ENCODE data around the gene EEIG2.
A peak's percentile ranks its signal among the peaks of the same experiment; 100 is the strongest.

The EEIG2 gene

GRCh38 chr1:108585313-108585712, 25.4 kb downstream of the EEIG2 start:
- Histone ChIP-seq H4K8ac (ENCODE audit: low read length) (no peak overlapping the region), H2BK15ac (ENCODE audit: low read depth, poor library complexity, severe bottlenecking) (no peak overlapping the region), H3K9me3 (ENCODE audit: control insufficient read depth, low read length) (peaks cover 12% of the 10 kb centered on the region), H3K4me1 (ENCODE audit: control insufficient read depth, insufficient read depth, low read depth, low read length) (no peaks in the 10 kb centered on the region), H2AFZ (ENCODE audit: low read depth, low read length) (no peak overlapping the region), H4K91ac (ENCODE audit: low read length) (no peak overlapping the region), H3K79me1 (replicated peaks; ENCODE audit: low read length, poor library complexity, severe bottlenecking) (peaks cover 10% of the 10 kb centered on the region), H3K18ac (ENCODE audit: low read depth in 1 of 2, low read length in 2 of 2) (no peak overlapping the region), H2BK120ac (ENCODE audit: low read depth, low read length) (no peak overlapping the region), H3K4me3 (ENCODE audit: insufficient read depth in 1 of 2, low read depth in 1 of 2, low read length in 2 of 2) (no peak overlapping the region), H3K23ac (ENCODE audit: low read length in 2 of 2) (no peak overlapping the region), H3K9ac (ENCODE audit: low read length) (no peak overlapping the region), H3K27ac (ENCODE audit: low read length, poor library complexity, severe bottlenecking) (no peak overlapping the region), H2BK5ac (ENCODE audit: low read depth, low read length, poor library complexity, severe bottlenecking) (no peak overlapping the region), H3K36me3 (ENCODE audit: control insufficient read depth in 1 of 2, insufficient read depth in 2 of 2, low read depth in 1 of 2, low read length in 2 of 2) (no peaks in the 10 kb centered on the region), H3K4ac (ENCODE audit: low read depth in 1 of 2, low read length in 2 of 2) (no peak overlapping the region), H2AK5ac (ENCODE audit: low read length, severe bottlenecking) (no peak overlapping the region), H3K4me2 (ENCODE audit: low read length, poor library complexity, severe bottlenecking) (no peak overlapping the region), H2BK12ac (ENCODE audit: low read length in 2 of 2) (no peak overlapping the region), H3K14ac (ENCODE audit: low read length in 2 of 2) (no peak overlapping the region), H3K27me3 (ENCODE audit: control insufficient read depth in 1 of 2, insufficient read depth in 1 of 2, low read length in 2 of 2) (no peaks in the 10 kb centered on the region)
- WGBS: no CpG with 5 or more reads among the region's 1 CpG
- DNase-seq: no peak

- H3K4ac ChIP-seq (ENCODE audit: low read depth in 1 of 2, low read length in 2 of 2): peak overlapping the region in 1 of 2 experiments; percentile 88
- H3K27me3 ChIP-seq (ENCODE audit: control insufficient read depth in 1 of 2, insufficient read depth in 1 of 2, low read length in 2 of 2): no peaks in the 10 kb centered on the region
- H3K9ac ChIP-seq (ENCODE audit: low read length): peak overlapping the region; percentile 88
- H3K18ac ChIP-seq (ENCODE audit: low read depth in 1 of 2, low read length in 2 of 2): peak overlapping the region in 1 of 2 experiments; percentile 82
- H3K79me1 ChIP-seq (replicated peaks; ENCODE audit: low read length, poor library complexity, severe bottlenecking): peaks cover 16% of the 10 kb centered on the region
- H4K8ac ChIP-seq (ENCODE audit: low read length): no peak overlapping the region
- no peak overlapping the region for H2BK15ac ChIP-seq (ENCODE audit: low read depth, poor library complexity, severe bottlenecking)
- H2BK120ac ChIP-seq (ENCODE audit: low read depth, low read length): no peak overlapping the region
- H2BK5ac ChIP-seq (ENCODE audit: low read depth, low read length, poor library complexity, severe bottlenecking): no peak overlapping the region
- no peak overlapping the region for H3K14ac ChIP-seq (ENCODE audit: low read length in 2 of 2)
- no peak overlapping the region for H3K23ac ChIP-seq (ENCODE audit: low read length in 2 of 2)
- H3K4me3 ChIP-seq (ENCODE audit: insufficient read depth in 1 of 2, low read depth in 1 of 2, low read length in 2 of 2): peak overlapping the region in 1 of 2 experiments; percentile 5
- no peak overlapping the region for H2AFZ ChIP-seq (ENCODE audit: low read depth, low read length)
- peaks cover 2% of the 10 kb centered on the region for H3K4me1 ChIP-seq (ENCODE audit: control insufficient read depth, insufficient read depth, low read depth, low read length)
- no peak overlapping the region for H3K27ac ChIP-seq (ENCODE audit: low read length, poor library complexity, severe bottlenecking)
- no peak overlapping the region for H2AK5ac ChIP-seq (ENCODE audit: low read length, severe bottlenecking)
- H3K9me3 ChIP-seq (ENCODE audit: control insufficient read depth, low read length): no peaks in the 10 kb centered on the region
- peak; percentile 65 for DNase-seq
- no peak overlapping the region for H3K4me2 ChIP-seq (ENCODE audit: low read length, poor library complexity, severe bottlenecking)
- 18% methylated on average over 2 of the region's 2 CpGs for WGBS
- H2BK12ac ChIP-seq (ENCODE audit: low read length in 2 of 2): no peak overlapping the region
- no peak overlapping the region for H4K91ac ChIP-seq (ENCODE audit: low read length)
- no peaks in the 10 kb centered on the region for H3K36me3 ChIP-seq (ENCODE audit: control insufficient read depth in 1 of 2, insufficient read depth in 2 of 2, low read depth in 1 of 2, low read length in 2 of 2)
Measured at GRCh38 chr1:108590441-108590840, 30.5 kb downstream of the EEIG2 start.

- H3K9me3 ChIP-seq (ENCODE audit: control insufficient read depth, low read length): no peaks in the 10 kb centered on the region
- H3K79me1 ChIP-seq (replicated peaks; ENCODE audit: low read length, poor library complexity, severe bottlenecking): peaks cover 16% of the 10 kb centered on the region
- no peak overlapping the region for H3K23ac ChIP-seq (ENCODE audit: low read length in 2 of 2)
- H3K9ac ChIP-seq (ENCODE audit: low read length): peak overlapping the region; percentile 88
- no peak overlapping the region for H3K14ac ChIP-seq (ENCODE audit: low read length in 2 of 2)
- H3K27me3 ChIP-seq (ENCODE audit: control insufficient read depth in 1 of 2, insufficient read depth in 1 of 2, low read length in 2 of 2): no peaks in the 10 kb centered on the region
- peak overlapping the region in 1 of 2 experiments; percentile 39 for H3K4me3 ChIP-seq (ENCODE audit: insufficient read depth in 1 of 2, low read depth in 1 of 2, low read length in 2 of 2)
- H4K8ac ChIP-seq (ENCODE audit: low read length): no peak overlapping the region
- no peak overlapping the region for H2BK15ac ChIP-seq (ENCODE audit: low read depth, poor library complexity, severe bottlenecking)
- H3K27ac ChIP-seq (ENCODE audit: low read length, poor library complexity, severe bottlenecking): no peak overlapping the region
- H2AFZ ChIP-seq (ENCODE audit: low read depth, low read length): no peak overlapping the region
- H3K4me1 ChIP-seq (ENCODE audit: control insufficient read depth, insufficient read depth, low read depth, low read length): peaks cover 2% of the 10 kb centered on the region
- no peak overlapping the region for H4K91ac ChIP-seq (ENCODE audit: low read length)
- H3K4me2 ChIP-seq (ENCODE audit: low read length, poor library complexity, severe bottlenecking): no peak overlapping the region
- H3K36me3 ChIP-seq (ENCODE audit: control insufficient read depth in 1 of 2, insufficient read depth in 2 of 2, low read depth in 1 of 2, low read length in 2 of 2): no peaks in the 10 kb centered on the region
- H2BK120ac ChIP-seq (ENCODE audit: low read depth, low read length): no peak overlapping the region
- no peak overlapping the region for H3K18ac ChIP-seq (ENCODE audit: low read depth in 1 of 2, low read length in 2 of 2)
- no peak overlapping the region for H3K4ac ChIP-seq (ENCODE audit: low read depth in 1 of 2, low read length in 2 of 2)
- H2AK5ac ChIP-seq (ENCODE audit: low read length, severe bottlenecking): no peak overlapping the region
- peak; percentile 99 for DNase-seq
- no peak overlapping the region for H2BK12ac ChIP-seq (ENCODE audit: low read length in 2 of 2)
- no CpG with 5 or more reads among the region's 3 CpGs for WGBS
- H2BK5ac ChIP-seq (ENCODE audit: low read depth, low read length, poor library complexity, severe bottlenecking): no peak overlapping the region
Measured at GRCh38 chr1:108590957-108591356, 31.1 kb downstream of the EEIG2 start.

- Histone ChIP-seq H3K4me3 (ENCODE audit: insufficient read depth in 1 of 2, low read depth in 1 of 2, low read length in 2 of 2) (peak overlapping the region in 1 of 2 experiments; percentile 39), H4K91ac (ENCODE audit: low read length) (peak overlapping the region; percentile 92), H2AFZ (ENCODE audit: low read depth, low read length) (no peak overlapping the region), H3K23ac (ENCODE audit: low read length in 2 of 2) (no peak overlapping the region), H3K14ac (ENCODE audit: low read length in 2 of 2) (no peak overlapping the region), H2AK5ac (ENCODE audit: low read length, severe bottlenecking) (no peak overlapping the region), H3K4ac (ENCODE audit: low read depth in 1 of 2, low read length in 2 of 2) (peak overlapping the region in 1 of 2 experiments; percentile 6), H4K8ac (ENCODE audit: low read length) (peak overlapping the region; percentile 96), H3K9me3 (ENCODE audit: control insufficient read depth, low read length) (no peaks in the 10 kb centered on the region), H2BK12ac (ENCODE audit: low read length in 2 of 2) (peak overlapping the region; percentile 40 to 98), H2BK120ac (ENCODE audit: low read depth, low read length) (peak overlapping the region; percentile 46), H3K18ac (ENCODE audit: low read depth in 1 of 2, low read length in 2 of 2) (peak overlapping the region; percentile 44 to 74), H2BK5ac (ENCODE audit: low read depth, low read length, poor library complexity, severe bottlenecking) (no peak overlapping the region), H3K4me1 (ENCODE audit: control insufficient read depth, insufficient read depth, low read depth, low read length) (peaks cover 2% of the 10 kb centered on the region), H3K79me1 (replicated peaks; ENCODE audit: low read length, poor library complexity, severe bottlenecking) (peaks cover 16% of the 10 kb centered on the region), H2BK15ac (ENCODE audit: low read depth, poor library complexity, severe bottlenecking) (no peak overlapping the region), H3K4me2 (ENCODE audit: low read length, poor library complexity, severe bottlenecking) (no peak overlapping the region), H3K36me3 (ENCODE audit: control insufficient read depth in 1 of 2, insufficient read depth in 2 of 2, low read depth in 1 of 2, low read length in 2 of 2) (no peaks in the 10 kb centered on the region), H3K27ac (ENCODE audit: low read length, poor library complexity, severe bottlenecking) (no peak overlapping the region), H3K9ac (ENCODE audit: low read length) (peak overlapping the region; percentile 88), H3K27me3 (ENCODE audit: control insufficient read depth in 1 of 2, insufficient read depth in 1 of 2, low read length in 2 of 2) (no peaks in the 10 kb centered on the region)
- WGBS: 78% methylated on average over 4 of the region's 4 CpGs
- no peak for DNase-seq
Measured at GRCh38 chr1:108591466-108591865, 31.6 kb downstream of the EEIG2 start.

Data from mesenchymal stem cell (in vitro differentiated cells and primary cell).